Keratinocyte (primary cell): ENCODE results near the gene DSTYK. TPM values are rescaled to one million over a fixed set of nuclear protein-coding genes. Genes with fewer than 3 reads are reported as not detected.

Source experiments
- DNase-seq: peaks from one replicate; pipeline ENCODE4 v3.0.0-alpha.2; 2011; ENCODE audit warnings: low read depth, missing footprints, low spot score
- FAIRE-seq: peaks from 2 replicates; lab custom pipeline; 2011; peaks lifted over from hg19 to GRCh38; lab: Jason Lieb, UNC
- H2AFZ ChIP-seq: 2 replicates; pipeline ENCODE4 v1.6.0; 2012; ENCODE audit warnings: low read length, control low read depth, inconsistent platforms; ENCODE audit not compliant: control insufficient read depth
- H3K27ac ChIP-seq: 2 replicates; pipeline ENCODE4 v1.5.1; 2011; ENCODE audit warnings: low read length; ENCODE audit not compliant: control insufficient read depth, insufficient read depth
- H3K27me3 ChIP-seq: 3 replicates; pipeline ENCODE4 v1.6.0; 2011; ENCODE audit warnings: low read length; ENCODE audit not compliant: control insufficient read depth, insufficient read depth; ENCODE audit errors: extremely low read depth
- H3K36me3 ChIP-seq, 2 experiments: 2 replicates in 1 of 2; 3 replicates in 1 of 2; pipeline ENCODE4 v1.5.1; 2011; ENCODE audit warnings: low read length in 2 of 2, mild to moderate bottlenecking in 1 of 2; ENCODE audit not compliant: control insufficient read depth in 2 of 2, insufficient read depth in 2 of 2; ENCODE audit errors: extremely low read depth in 1 of 2
- H3K4me1 ChIP-seq: 3 replicates; pipeline ENCODE4 v1.5.1; 2011; ENCODE audit warnings: low read length; ENCODE audit not compliant: control insufficient read depth, insufficient read depth; ENCODE audit errors: extremely low read depth
- H3K4me2 ChIP-seq: 3 replicates; pipeline ENCODE4 v1.6.0; 2011; ENCODE audit warnings: low read depth, low read length; ENCODE audit not compliant: control insufficient read depth, insufficient read depth; ENCODE audit errors: extremely low read depth
- H3K4me3 ChIP-seq, 3 experiments: fragments of 200-600 bp in 1 of 3; sonication (generic) in 1 of 3; 2 replicates in 2 of 3; 3 replicates in 1 of 3; pipeline ENCODE4 v1.5.1; 2011 to 2016; ENCODE audit warnings: low read length in 3 of 3, mild to moderate bottlenecking in 3 of 3, control low read depth in 2 of 3, inconsistent platforms in 1 of 3, low read depth in 1 of 3, mixed read lengths in 1 of 3, mixed run types in 1 of 3, moderate library complexity in 1 of 3; ENCODE audit not compliant: control insufficient read depth in 2 of 3, insufficient read depth in 2 of 3; ENCODE audit errors: extremely low read depth in 1 of 3
- H3K79me2 ChIP-seq: 2 replicates; pipeline ENCODE4 v1.6.0; 2012; ENCODE audit warnings: low read length; ENCODE audit not compliant: control insufficient read depth, insufficient read depth
- H3K9ac ChIP-seq: 3 replicates; pipeline ENCODE4 v1.6.0; 2011; ENCODE audit warnings: low read length; ENCODE audit not compliant: control insufficient read depth, insufficient read depth; ENCODE audit errors: extremely low read depth
- H3K9me1 ChIP-seq: 3 replicates; pipeline ENCODE4 v1.6.0; 2011; ENCODE audit warnings: low read length; ENCODE audit not compliant: control insufficient read depth, insufficient read depth; ENCODE audit errors: extremely low read depth
- H3K9me3 ChIP-seq: 2 replicates; pipeline ENCODE4 v1.5.1; 2012; ENCODE audit warnings: low read depth, low read length; ENCODE audit not compliant: control insufficient read depth
- H4K20me1 ChIP-seq: 3 replicates; pipeline ENCODE4 v1.6.0; 2011; ENCODE audit warnings: low read length; ENCODE audit not compliant: control insufficient read depth, insufficient read depth; ENCODE audit errors: extremely low read depth
- EZH2 ChIP-seq: IDR thresholded peaks from one replicate; pipeline ENCODE4 v1.6.1; 2012; ENCODE audit warnings: inconsistent platforms, mild to moderate bottlenecking, low read length, moderate library complexity
- dilution Hi-C: fragments of 300-500 bp; cut with MboI; formaldehyde crosslinking; loops from one replicate; pipeline ENCODE4 v1.7.0; 2020; ENCODE audit warnings: low sequenced_read_pairs; ENCODE audit not compliant: extremely low pct_ligation_motif_present
- polyA plus RNA-seq, 5 experiments: library from polyadenylated mRNA; depleted of rRNA in 3 of 5; stranded (reverse) in 3 of 5; stranded (forward) in 1 of 5; unstranded in 1 of 5; fragments of >200 nt; gene quantifications; 1 replicate in 1 of 5; 2 replicates in 3 of 5; 3 replicates in 1 of 5; pipeline versions ENCODE4 v1.2.1 to v1.2.3, GENCODE V29; 2011 to 2012; ENCODE audit warnings: missing spikeins in 2 of 5, low read depth in 1 of 5, low replicate concordance in 1 of 5
- TF ChIP-seq, protein P1 (sequence below), 3 experiments: IDR thresholded peaks in 1 of 3; conservative IDR thresholded peaks in 1 of 3; optimal IDR thresholded peaks in 1 of 3; 2 replicates in 2 of 3; 3 replicates in 1 of 3; pipeline versions ENCODE3 to v1.5.1; 2011; ENCODE audit warnings: low read length in 3 of 3, mild to moderate bottlenecking in 3 of 3, moderate library complexity in 2 of 3, control low read depth in 1 of 3, inconsistent platforms in 1 of 3; ENCODE audit not compliant: insufficient read depth in 2 of 3; ENCODE audit errors: extremely low read depth in 1 of 3

Gene DSTYK
- polyA plus RNA-seq, 1 donor (not counting 4 experiments of a cell fraction or from before 2014, with no cell fraction given), result 7.6 TPM

DNA sequence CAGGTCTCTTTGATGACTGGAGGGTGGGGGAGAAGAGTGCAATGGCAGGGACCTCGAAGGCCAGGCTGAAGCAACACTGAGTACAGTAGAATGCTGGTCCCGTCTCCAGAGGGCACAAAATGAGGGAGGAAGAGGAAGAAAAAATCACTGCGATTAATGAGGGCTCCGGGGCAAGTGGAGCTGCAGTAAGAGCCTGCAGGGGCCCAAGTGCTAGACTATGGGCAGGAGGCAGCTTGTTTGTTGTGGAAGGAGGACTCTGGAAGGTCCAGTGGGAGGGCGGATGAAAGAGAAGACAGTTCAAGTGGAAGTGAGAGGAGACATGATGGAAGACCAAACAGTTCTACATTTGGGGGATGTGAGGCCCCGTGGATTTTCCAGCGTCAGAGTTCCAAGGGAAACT lies 33.6 kb upstream of the DSTYK start:
- H3K4me2 ChIP-seq, result no peak overlapping the region
- no peak overlapping the region for H3K4me3 ChIP-seq
- H3K79me2 ChIP-seq, result no peaks in the 10 kb centered on the region
- H3K4me1 ChIP-seq, result no peaks in the 10 kb centered on the region
- no peaks in the 10 kb centered on the region for H3K36me3 ChIP-seq
- H4K20me1 ChIP-seq, result no peaks in the 10 kb centered on the region
- no peak overlapping the region for H3K9ac ChIP-seq
- no peak overlapping the region for H2AFZ ChIP-seq
- H3K27ac ChIP-seq, result no peak overlapping the region
- no peaks in the 10 kb centered on the region for H3K27me3 ChIP-seq
- dilution Hi-C loops, result no loop called here
- H3K9me1 ChIP-seq, result no peaks in the 10 kb centered on the region
- DNase-seq (no peak), FAIRE-seq (no peak)
- TF ChIP-seq EZH2, result no peak
- no peaks in the 10 kb centered on the region for H3K9me3 ChIP-seq

DNA sequence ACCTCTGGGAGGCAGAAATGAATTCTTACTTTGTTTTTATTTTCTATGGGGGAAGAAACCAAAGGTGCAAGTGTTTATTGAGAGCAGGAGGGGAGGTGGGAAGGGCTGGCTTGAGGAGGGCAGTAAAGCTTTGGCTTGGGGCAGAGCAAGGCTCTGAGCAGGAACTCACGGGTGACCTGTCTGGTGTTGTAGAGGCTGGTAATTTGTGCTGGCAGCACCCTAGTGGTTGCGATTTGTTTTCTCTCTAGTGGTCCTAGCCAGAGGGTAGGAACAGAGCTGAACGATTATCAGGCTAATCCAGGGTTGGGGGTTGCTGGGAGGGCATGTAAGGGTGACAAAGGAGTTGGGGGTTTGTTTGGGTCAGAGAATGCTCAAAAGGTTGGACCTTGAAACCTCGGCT lies 32.9 kb upstream of the DSTYK start:
- H4K20me1 ChIP-seq, result no peaks in the 10 kb centered on the region
- H3K4me2 ChIP-seq, result no peak overlapping the region
- H2AFZ ChIP-seq, result no peak overlapping the region
- no peak overlapping the region for H3K9ac ChIP-seq
- H3K27me3 ChIP-seq, result no peaks in the 10 kb centered on the region
- no peak for FAIRE-seq
- no peaks in the 10 kb centered on the region for H3K36me3 ChIP-seq
- no peaks in the 10 kb centered on the region for H3K4me1 ChIP-seq
- dilution Hi-C loops, result no loop called here
- no peak overlapping the region for H3K4me3 ChIP-seq
- no peaks in the 10 kb centered on the region for H3K79me2 ChIP-seq
- no peak overlapping the region for H3K27ac ChIP-seq
- DNase-seq, result no peak
- no peak for TF ChIP-seq EZH2
- TF ChIP-seq, protein P1, sequence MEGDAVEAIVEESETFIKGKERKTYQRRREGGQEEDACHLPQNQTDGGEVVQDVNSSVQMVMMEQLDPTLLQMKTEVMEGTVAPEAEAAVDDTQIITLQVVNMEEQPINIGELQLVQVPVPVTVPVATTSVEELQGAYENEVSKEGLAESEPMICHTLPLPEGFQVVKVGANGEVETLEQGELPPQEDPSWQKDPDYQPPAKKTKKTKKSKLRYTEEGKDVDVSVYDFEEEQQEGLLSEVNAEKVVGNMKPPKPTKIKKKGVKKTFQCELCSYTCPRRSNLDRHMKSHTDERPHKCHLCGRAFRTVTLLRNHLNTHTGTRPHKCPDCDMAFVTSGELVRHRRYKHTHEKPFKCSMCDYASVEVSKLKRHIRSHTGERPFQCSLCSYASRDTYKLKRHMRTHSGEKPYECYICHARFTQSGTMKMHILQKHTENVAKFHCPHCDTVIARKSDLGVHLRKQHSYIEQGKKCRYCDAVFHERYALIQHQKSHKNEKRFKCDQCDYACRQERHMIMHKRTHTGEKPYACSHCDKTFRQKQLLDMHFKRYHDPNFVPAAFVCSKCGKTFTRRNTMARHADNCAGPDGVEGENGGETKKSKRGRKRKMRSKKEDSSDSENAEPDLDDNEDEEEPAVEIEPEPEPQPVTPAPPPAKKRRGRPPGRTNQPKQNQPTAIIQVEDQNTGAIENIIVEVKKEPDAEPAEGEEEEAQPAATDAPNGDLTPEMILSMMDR (optimal IDR thresholded peaks at IDR 0.05 in 1 of 3, IDR thresholded peaks at IDR 0.05 in 1 of 3, conservative IDR thresholded peaks at IDR 0.05 in 1 of 3; ENCODE audit: extremely low read depth in 1 of 3, insufficient read depth in 2 of 3, low read length in 3 of 3), result no peak
- H3K9me1 ChIP-seq, result no peaks in the 10 kb centered on the region
- no peaks in the 10 kb centered on the region for H3K9me3 ChIP-seq
